Heart right ventricle (tissue), 16 donors: Measurements from ENCODE around the gene TBCC. TPM values are rescaled to one million over a fixed set of nuclear protein-coding genes. Genes with fewer than 3 reads are reported as not detected.
A peak's percentile ranks its signal among the peaks of the same experiment; 100 is the strongest.
"Not testable (repeated sequence)": the region's sequence is repeated elsewhere in the genome, so short reads cannot be mapped to it uniquely, and the experiment has no call there.

Experiments
- ATAC-seq, 8 donors: fragments of 200-7000 bp; cut with Tn5 transposase; one replicate each; pipeline ENCODE4 v1.9.1; 2020; ENCODE audit warnings: mild to moderate bottlenecking in 8 of 8, moderate library complexity in 8 of 8, moderate number of reproducible peaks in 1 of 8
- DNase-seq, 2 donors: peaks; one replicate each; pipeline ENCODE4 v3.0.0-alpha.2; 2020
- H3K27ac ChIP-seq, 10 donors: fragments of 200-600 bp; sonication (generic) in 2 of 10; one replicate each; pipeline versions ENCODE4 v1.5.0 to v1.8.0; 2020 to 2022; ENCODE audit warnings: mild to moderate bottlenecking in 3 of 10
- H3K27me3 ChIP-seq, 7 donors: fragments of 200-600 bp; one replicate each; pipeline ENCODE4 v1.8.0; 2021 to 2022; ENCODE audit warnings: mild to moderate bottlenecking in 2 of 7
- H3K36me3 ChIP-seq, 9 donors: fragments of 200-600 bp; sonication (generic) in 1 of 9; one replicate each; pipeline versions ENCODE4 v1.5.0 to v1.8.0; 2020 to 2022; ENCODE audit warnings: mild to moderate bottlenecking in 2 of 9
- H3K4me1 ChIP-seq, 9 donors: fragments of 200-600 bp; sonication (generic) in 1 of 9; one replicate each; pipeline versions ENCODE4 v1.5.0 to v1.8.0; 2020 to 2022; ENCODE audit warnings: mild to moderate bottlenecking in 4 of 9
- H3K4me3 ChIP-seq, 10 donors: fragments of 200-600 bp; sonication (generic) in 2 of 10; one replicate each; pipeline versions ENCODE4 v1.5.0 to v1.8.0; 2020 to 2022; ENCODE audit warnings: mild to moderate bottlenecking in 7 of 10, moderate library complexity in 2 of 10
- H3K9me3 ChIP-seq, 11 donors: fragments of 200-600 bp in 10 of 11; sonication (generic) in 2 of 11; one replicate each; pipeline versions ENCODE4 v1.5.0 to v1.8.0; 2013 to 2022; ENCODE audit warnings: mild to moderate bottlenecking in 2 of 11, control low read depth in 1 of 11, moderate library complexity in 1 of 11
- CTCF ChIP-seq, 9 donors: fragments of 200-600 bp; sonication (generic) in 2 of 9; IDR thresholded peaks; one replicate each; pipeline versions ENCODE4 v1.5.0 to v1.8.0; 2021 to 2022; ENCODE audit warnings: antibody characterized with exemption in 9 of 9, mild to moderate bottlenecking in 5 of 9, moderate library complexity in 1 of 9
- WGBS, 2 donors: extraction: QIAGEN DNeasy Blood & Tissue Kit; methylation state at CpG; one replicate each; pipeline ENCODE4 v1.1.7; 2013; ENCODE audit warnings: inconsistent platforms in 1 of 2; 5-methylcytosine and 5-hydroxymethylcytosine counted together
- intact Hi-C, 10 donors: fragments of 100-400 bp; cut with DNase I; formaldehyde crosslinking; loops; one replicate each; pipeline versions ENCODE4 v1.11.1 to v1.14.2; 2022
- polyA plus RNA-seq, 2 donors: library from polyadenylated mRNA; stranded (reverse); fragments of 200-250 nt; gene quantifications; one replicate each; pipeline ENCODE4 v1.2.3, GENCODE V29; 2013
- total RNA-seq, 10 donors: library from RNA; stranded (reverse); fragmentation: NEBNext Ultra II Directional in 3 of 10; extraction: Animal tissue kit (Norgen Biotek cat#: 25700) in 3 of 10; gene quantifications; one replicate each; pipeline versions ENCODE4 v1.2.1 to v1.2.4, GENCODE V29; 2021 to 2023
- donor health status: Arrhythmogenic right ventricular cardiomyopathy.
- donor health status: ischemic (EF 13 %, LVEDD 7.1; RV severe dilation, severe dysfunction).
- donor health status: healthy with polysubstance abuse.
- donor health status: DM: no; HTN: yes; CAD: no.
- donor health status: DM: no; HTN: no; CAD: no.
- donor health status: ischemic (EF 25% LVEDD 6.9; RV normal size, moderate dysfunction).
- donor health status: ischemic (EF 25% LVEDD 5.7; RV mildly dilated, moderate dysfunction).
- donor health status: healthy.
- donor health status: DM: yes; HTN: yes; CAD: no.
- donor health status: Ischemic cardiomyopathy.
- donor health status: ischemic (EF 35%, LVEDD 5.7; RV mildly dilated, moderate dysfunction).
- donor health status: nonischemic (EF 11% LVEDD 7.7; RV severe dilation, severe dysfunction).
- donor health status: DM: yes; HTN: yes; CAD: no.
- donor health status: PGD.
- donor health status: ischemic (EF 29% LVEDD 5.4; RV normal size, mild dysfunction).
- donor health status: nonischemic (EF 23%, LVEDD 6.1; RV moderate dilation, normal function).

Gene TBCC
- total and polyA plus RNA-seq, 12 donors = 9.8 to 22.4 (median 13.6) TPM

GRCh38 chr6:42704937-42705374 is 40.9 kb downstream of the TBCC start:
- H3K9me3 ChIP-seq = no peaks in the 10 kb centered on the region
- DNase-seq = no peak
- no peaks in the 10 kb centered on the region for H3K27me3 ChIP-seq
- WGBS, 2 donors = 89 to 96% methylated on average over 4 of the region's 4 CpGs
- intact Hi-C loops = no loop called here
- H3K4me1 ChIP-seq = peaks cover 0 to 13% (median 0%) of the 10 kb centered on the region in 9 donors
- peak overlapping the region in 1 of 10 donors; percentile 58 for H3K4me3 ChIP-seq
- ATAC-seq = peak in 2 of 8 donors; percentile 4 to 27
- no peak overlapping the region for H3K27ac ChIP-seq
- no peaks in the 10 kb centered on the region for H3K36me3 ChIP-seq
- TF ChIP-seq CTCF (IDR thresholded peaks at IDR 0.05) = no peak

- ATAC-seq (peak; percentile 58 to 91 (median 78)), DNase-seq (peak; percentile 48 to 62)
- Histone ChIP-seq H3K36me3 (no peaks in the 10 kb centered on the region), H3K27ac (peak overlapping the region in 1 of 10 donors; percentile 47), H3K4me3 (peak overlapping the region in 9 of 10 donors; percentile 18 to 58 (median 39)), H3K27me3 (no peaks in the 10 kb centered on the region), H3K4me1 (peaks cover 0 to 13% (median 0%) of the 10 kb centered on the region in 9 donors), H3K9me3 (no peaks in the 10 kb centered on the region)
- no peak for TF ChIP-seq CTCF (IDR thresholded peaks at IDR 0.05)
- WGBS, 2 donors = 32 to 50% methylated on average over 24 of the region's 24 CpGs
- intact Hi-C loops = no loop called here
These were observed 41.5 kb downstream of the TBCC start for GRCh38 chr6:42704251-42704936.

GRCh38 chr6:42702786-42703185 is 43.1 kb downstream of the TBCC start:
- H3K4me1 ChIP-seq = peaks cover 0 to 13% (median 0%) of the 10 kb centered on the region in 9 donors
- DNase-seq, intact Hi-C loops, H3K4me3 ChIP-seq, H3K36me3 ChIP-seq, ATAC-seq, H3K9me3 ChIP-seq, H3K27ac ChIP-seq, H3K27me3 ChIP-seq: not testable (repeated sequence)
- 95 to 99% methylated on average over 3 of the region's 3 CpGs for WGBS, 2 donors

- ATAC-seq (no peak), DNase-seq (no peak)
- WGBS, 2 donors = 73 to 90% methylated on average over 2 of the region's 2 CpGs
- H3K4me3 ChIP-seq = no peak overlapping the region
- peaks cover 0 to 8% (median 0%) of the 10 kb centered on the region in 9 donors for H3K36me3 ChIP-seq
- no peaks in the 10 kb centered on the region for H3K9me3 ChIP-seq
- peaks cover 0 to 13% (median 0%) of the 10 kb centered on the region in 9 donors for H3K4me1 ChIP-seq
- no peak for TF ChIP-seq CTCF (IDR thresholded peaks at IDR 0.05)
- no peaks in the 10 kb centered on the region for H3K27me3 ChIP-seq
- no peak overlapping the region for H3K27ac ChIP-seq
- intact Hi-C loops = no loop called here
These were observed 43.7 kb downstream of the TBCC start for GRCh38 chr6:42702200-42702599.

- Histone ChIP-seq H3K4me3 (no peak overlapping the region), H3K27ac (no peak overlapping the region), H3K27me3 (no peaks in the 10 kb centered on the region), H3K4me1 (peaks cover 0 to 28% (median 9%) of the 10 kb centered on the region in 9 donors), H3K36me3 (peaks cover 0 to 30% (median 11%) of the 10 kb centered on the region in 9 donors), H3K9me3 (no peaks in the 10 kb centered on the region)
- TF ChIP-seq CTCF (IDR thresholded peaks at IDR 0.05) = no peak
- DNase-seq (no peak), ATAC-seq (peak in 1 of 8 donors; percentile 17)
- intact Hi-C loops = no loop called here
- WGBS, 2 donors = 83 to 88% methylated on average over 13 of the region's 13 CpGs
These were observed 47.7 kb downstream of the TBCC start for GRCh38 chr6:42698217-42698616.
